ENCODE data around the gene ENTREP1. TPM values are rescaled to one million over a fixed set of nuclear protein-coding genes. Genes with fewer than 3 reads are reported as not detected.

ENTREP1 gene, protein sequence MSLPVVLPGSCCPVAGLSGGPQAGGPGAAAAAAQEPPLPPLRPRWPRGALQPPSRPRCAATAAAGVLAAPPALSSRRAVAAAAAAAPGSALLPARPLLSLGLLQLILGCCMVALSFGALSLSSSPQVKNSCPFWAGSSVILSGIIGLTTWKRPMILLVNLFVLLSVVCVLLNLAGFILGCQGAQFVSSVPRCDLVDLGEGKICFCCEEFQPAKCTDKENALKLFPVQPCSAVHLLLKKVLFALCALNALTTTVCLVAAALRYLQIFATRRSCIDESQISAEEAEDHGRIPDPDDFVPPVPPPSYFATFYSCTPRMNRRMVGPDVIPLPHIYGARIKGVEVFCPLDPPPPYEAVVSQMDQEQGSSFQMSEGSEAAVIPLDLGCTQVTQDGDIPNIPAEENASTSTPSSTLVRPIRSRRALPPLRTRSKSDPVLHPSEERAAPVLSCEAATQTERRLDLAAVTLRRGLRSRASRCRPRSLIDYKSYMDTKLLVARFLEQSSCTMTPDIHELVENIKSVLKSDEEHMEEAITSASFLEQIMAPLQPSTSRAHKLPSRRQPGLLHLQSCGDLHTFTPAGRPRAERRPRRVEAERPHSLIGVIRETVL
- total RNA-seq (2014; rRNA removed; shearing (Covaris generic)) (not detected in 2 replicates), total RNA-seq (2022) (not detected in 2 replicates), Bru-seq, nascent RNA (not detected), BruChase-seq, experiment 1, labeled RNA remaining after a 6-hour chase (not detected), BruChase-seq, experiment 2, labeled RNA remaining after a 2-hour chase (not detected)
- long read RNA-seq = 0 reads

DNA sequence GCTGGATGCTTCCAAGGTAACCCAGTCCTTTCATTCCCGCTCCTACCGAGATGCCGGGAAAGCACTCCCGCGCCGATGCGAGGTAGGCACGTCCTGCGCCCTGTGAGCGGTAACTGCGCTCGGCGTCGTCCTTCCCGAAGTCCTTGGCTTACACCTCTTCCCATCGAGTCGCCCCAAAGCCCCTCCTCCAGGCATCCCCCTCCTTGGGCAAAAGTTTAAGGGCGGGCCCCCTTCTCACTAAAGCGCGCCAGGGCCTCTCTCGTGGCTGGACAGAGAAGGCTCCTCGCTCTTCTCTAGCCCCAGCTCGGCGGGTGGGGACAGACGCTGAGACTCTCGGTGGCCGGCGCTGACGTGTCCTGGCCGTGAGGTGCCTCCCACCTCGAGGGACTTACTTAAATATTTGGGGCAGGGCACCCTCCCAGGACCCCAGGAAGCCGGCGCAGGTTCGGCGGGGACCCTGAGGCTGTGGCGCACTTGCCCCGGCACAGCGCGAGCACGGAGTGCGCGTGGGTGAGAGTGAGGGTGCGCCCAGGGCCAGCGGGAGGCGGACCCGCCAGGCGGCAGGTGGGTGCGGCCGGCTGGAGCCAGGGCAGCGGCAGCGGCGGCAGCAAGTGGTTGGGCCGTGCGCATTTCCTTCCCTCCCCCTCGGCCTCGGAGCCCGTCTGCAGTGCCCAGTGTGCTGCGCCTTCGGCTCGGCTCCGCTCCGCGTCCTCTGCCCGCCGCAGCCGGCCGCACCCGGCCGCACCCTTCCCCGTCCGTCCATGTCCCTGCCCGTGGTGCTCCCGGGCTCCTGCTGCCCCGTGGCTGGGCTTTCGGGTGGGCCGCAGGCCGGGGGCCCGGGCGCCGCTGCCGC, at the start of gene ENTREP1:
TSS of gene ENTREP1 (plus strand) at position 667 of the 853 bp plus-strand sequence. CDS start at position 762, 95 bp downstream.
- Histone ChIP-seq H4K20me1 (ENCODE audit: insufficient read depth, low read length) (no peaks in the 10 kb centered on the region), H3K4me3 (ENCODE audit: low read depth, low read length, poor library complexity, severe bottlenecking) (no peak within 1 kb of the TSS), H3K9me3 (ENCODE audit: low read length) (no peaks in the 10 kb centered on the region), H3K4me2 (ENCODE audit: low read length) (no peak within 1 kb of the TSS), H3K9me2 (ENCODE audit: insufficient read depth, low read length) (no peaks in the 10 kb centered on the region), H2AFZ (ENCODE audit: low read length) (no peak within 1 kb of the TSS), H3K27ac (ENCODE audit: low read depth, low read length, poor library complexity, severe bottlenecking) (no peak within 1 kb of the TSS), H3K4me1 (ENCODE audit: insufficient read depth, low read length, poor library complexity, severe bottlenecking) (no peaks in the 10 kb centered on the region), H3K79me2 (ENCODE audit: insufficient read depth, low read depth, low read length) (no peaks in the 10 kb centered on the region), H3K36me3 (ENCODE audit: insufficient read depth, low read length) (no peaks in the 10 kb centered on the region)
- no TSS peak for BruUV-seq (replicated peaks)
- TF ChIP-seq, protein P1, sequence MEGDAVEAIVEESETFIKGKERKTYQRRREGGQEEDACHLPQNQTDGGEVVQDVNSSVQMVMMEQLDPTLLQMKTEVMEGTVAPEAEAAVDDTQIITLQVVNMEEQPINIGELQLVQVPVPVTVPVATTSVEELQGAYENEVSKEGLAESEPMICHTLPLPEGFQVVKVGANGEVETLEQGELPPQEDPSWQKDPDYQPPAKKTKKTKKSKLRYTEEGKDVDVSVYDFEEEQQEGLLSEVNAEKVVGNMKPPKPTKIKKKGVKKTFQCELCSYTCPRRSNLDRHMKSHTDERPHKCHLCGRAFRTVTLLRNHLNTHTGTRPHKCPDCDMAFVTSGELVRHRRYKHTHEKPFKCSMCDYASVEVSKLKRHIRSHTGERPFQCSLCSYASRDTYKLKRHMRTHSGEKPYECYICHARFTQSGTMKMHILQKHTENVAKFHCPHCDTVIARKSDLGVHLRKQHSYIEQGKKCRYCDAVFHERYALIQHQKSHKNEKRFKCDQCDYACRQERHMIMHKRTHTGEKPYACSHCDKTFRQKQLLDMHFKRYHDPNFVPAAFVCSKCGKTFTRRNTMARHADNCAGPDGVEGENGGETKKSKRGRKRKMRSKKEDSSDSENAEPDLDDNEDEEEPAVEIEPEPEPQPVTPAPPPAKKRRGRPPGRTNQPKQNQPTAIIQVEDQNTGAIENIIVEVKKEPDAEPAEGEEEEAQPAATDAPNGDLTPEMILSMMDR (conservative IDR thresholded peaks at IDR 0.05; ENCODE audit: low read length) = no peak
- no peak for TF ChIP-seq EZH2phosphoT487 (IDR thresholded peaks at IDR 0.05; ENCODE audit: borderline replicate concordance, low read depth, low read length)
- ChIA-PET POLR2A (interaction anchor here (1.2 kb wide), 1 partner anchor 8 kb away, joined by 7 read pairs; no protein-coding TSS in a partner anchor), CTCF (ENCODE audit: unreplicated experiment) (no interaction called here)
- intact Hi-C loops (cut with micrococcal nuclease; ENCODE audit: unreplicated experiment) = no loop called here
- DNase-seq (ENCODE audit: low spot score) = no peak

GRCh38 chr9:69276775-69277174, 48.2 kb upstream of the ENTREP1 start:
- Histone ChIP-seq H3K9me3 (ENCODE audit: low read length) (no peaks in the 10 kb centered on the region), H2AFZ (ENCODE audit: low read length) (no peak overlapping the region), H3K27ac (ENCODE audit: low read depth, low read length, poor library complexity, severe bottlenecking) (no peak overlapping the region), H3K36me3 (ENCODE audit: insufficient read depth, low read length) (no peaks in the 10 kb centered on the region), H3K4me1 (ENCODE audit: insufficient read depth, low read length, poor library complexity, severe bottlenecking) (no peaks in the 10 kb centered on the region), H4K20me1 (ENCODE audit: insufficient read depth, low read length) (no peaks in the 10 kb centered on the region), H3K9me2 (ENCODE audit: insufficient read depth, low read length) (no peaks in the 10 kb centered on the region), H3K4me3 (ENCODE audit: low read depth, low read length, poor library complexity, severe bottlenecking) (no peak overlapping the region), H3K79me2 (ENCODE audit: insufficient read depth, low read depth, low read length) (no peaks in the 10 kb centered on the region), H3K4me2 (ENCODE audit: low read length) (no peak overlapping the region)
- ChIA-PET POLR2A (no interaction called here), CTCF (ENCODE audit: unreplicated experiment) (no interaction called here)
- intact Hi-C loops (cut with micrococcal nuclease; ENCODE audit: unreplicated experiment) = no loop called here
- TF ChIP-seq EZH2phosphoT487 (IDR thresholded peaks at IDR 0.05; ENCODE audit: borderline replicate concordance, low read depth, low read length) = no peak
- TF ChIP-seq, protein P1 (conservative IDR thresholded peaks at IDR 0.05; ENCODE audit: low read length) = no peak
- BruUV-seq (replicated peaks) = no TSS peak
- DNase-seq (ENCODE audit: low spot score) = no peak
